Activated naive CD4-positive, alpha-beta T cell treated with anti-CD3 and anti-CD28 coated beads for 36 hours (primary cell): ENCODE results near the gene DUSP1. TPM values are rescaled to one million over a fixed set of nuclear protein-coding genes. Genes with fewer than 3 reads are reported as not detected.

ENCODE experiments used
- CTCF ChIA-PET: fragments of 350-600 bp; sonication (Branson Sonifier 250); formaldehyde crosslinking; loops from one replicate; lab custom pipeline; 2021; ENCODE audit warnings: antibody characterized with exemption; lab: Charles Lee
- DNase-seq: peaks from one replicate; pipeline ENCODE4 v3.0.0-alpha.2; 2020
- H3K27ac Mint-ChIP-seq: one replicate; pipeline ENCODE4 v1.8.0; 2021; ENCODE audit warnings: mild to moderate bottlenecking, mixed read lengths
- H3K27me3 Mint-ChIP-seq: one replicate; pipeline ENCODE4 v1.8.0; 2021; ENCODE audit warnings: low read depth, mixed read lengths
- H3K36me3 Mint-ChIP-seq: one replicate; pipeline ENCODE4 v1.8.0; 2021; ENCODE audit warnings: low read depth, mixed read lengths
- H3K4me1 Mint-ChIP-seq: one replicate; pipeline ENCODE4 v1.8.0; 2021; ENCODE audit warnings: low read depth, mixed read lengths
- H3K4me3 Mint-ChIP-seq: one replicate; pipeline ENCODE4 v1.8.0; 2021; ENCODE audit warnings: mild to moderate bottlenecking, moderate library complexity, mixed read lengths
- H3K9me3 Mint-ChIP-seq: one replicate; pipeline ENCODE4 v1.8.0; 2021; ENCODE audit warnings: mixed read lengths
- intact Hi-C: fragments of 100-400 bp; cut with micrococcal nuclease; formaldehyde crosslinking; loops from one replicate; pipeline ENCODE4 v1.15.1; 2023
- total RNA-seq, 2 experiments: library from RNA; stranded (reverse); gene quantifications; one replicate each; pipeline ENCODE4 v1.2.3, GENCODE V29; 2021

DUSP1 gene
- total RNA-seq, 2 experiments from 2014 or later: 7.0 to 7.3 TPM

DNA sequence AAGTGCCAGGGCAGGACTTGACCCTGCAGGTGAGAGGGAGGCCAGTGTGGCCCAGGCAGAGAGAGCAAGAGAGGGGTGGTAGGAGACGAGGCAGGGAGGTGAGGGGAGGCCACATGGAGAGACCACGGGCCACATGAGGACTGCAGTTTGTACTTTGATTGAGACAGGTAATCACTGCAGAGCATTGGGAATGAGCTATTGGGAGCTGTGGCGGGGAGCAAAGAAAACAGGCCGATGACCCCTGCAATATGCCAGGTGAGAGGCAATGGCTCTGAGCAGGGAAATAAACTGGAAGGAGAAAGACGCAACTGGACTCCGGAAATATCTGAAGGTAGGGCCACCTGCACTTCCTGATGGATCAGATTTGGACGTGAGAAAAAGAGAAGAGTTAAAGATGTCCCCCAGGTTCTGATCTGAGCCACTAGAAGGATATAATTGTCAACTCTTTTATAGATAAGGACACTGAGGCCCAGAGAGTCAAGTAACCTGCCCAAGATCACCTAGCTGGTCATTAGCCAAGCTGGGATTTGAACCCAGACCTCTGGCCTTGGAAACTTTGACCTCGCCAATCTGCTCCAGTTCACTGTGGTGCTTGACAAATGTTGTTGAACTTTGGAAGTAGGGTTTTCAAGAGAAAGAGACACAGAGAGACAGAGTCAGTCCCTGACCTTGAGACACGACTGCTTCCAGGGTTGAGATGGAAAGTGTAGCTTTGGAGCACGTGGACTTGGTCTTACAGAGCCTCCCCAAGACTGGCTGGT, 42.3 kb downstream of the DUSP1 start:
- intact Hi-C loops: no loop called here
- no peaks in the 10 kb centered on the region for H3K9me3 Mint-ChIP-seq
- H3K27ac Mint-ChIP-seq: no peak overlapping the region
- CTCF ChIA-PET: interaction anchor here (1.0 to 1.7 kb wide), 5 partner anchors 12 to 203 kb away, joined by 3 to 6 read pairs (median 4); partner anchors contain the start of gene DUSP1
- H3K27me3 Mint-ChIP-seq: no peaks in the 10 kb centered on the region
- no peak for DNase-seq
- no peaks in the 10 kb centered on the region for H3K4me1 Mint-ChIP-seq
- no peaks in the 10 kb centered on the region for H3K36me3 Mint-ChIP-seq
- H3K4me3 Mint-ChIP-seq: no peak overlapping the region

DNA sequence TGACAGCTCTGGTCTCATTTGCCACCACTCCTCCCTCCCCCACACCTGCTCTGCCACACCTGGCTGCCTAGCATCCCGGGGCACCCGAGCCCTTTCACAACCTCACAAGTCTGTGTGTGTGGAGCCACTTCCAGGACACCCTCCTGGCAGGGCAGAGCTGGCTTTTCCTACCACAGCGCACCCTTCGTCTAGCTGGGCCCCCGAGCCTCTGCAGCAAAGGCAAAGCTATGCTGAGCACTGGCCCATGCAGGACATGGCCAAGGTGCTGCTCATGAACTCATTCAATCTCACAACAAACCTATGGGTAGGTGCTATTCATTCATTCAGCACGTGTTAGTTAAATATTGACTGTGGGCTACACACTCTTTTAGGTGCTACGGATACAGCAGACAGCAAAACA, 43.4 kb downstream of the DUSP1 start:
- no peaks in the 10 kb centered on the region for H3K27me3 Mint-ChIP-seq
- no peak overlapping the region for H3K27ac Mint-ChIP-seq
- CTCF ChIA-PET: interaction anchor here (1.2 kb wide), 2 partner anchors 13 to 44 kb away, joined by 3 to 4 read pairs; partner anchors contain the start of gene DUSP1
- intact Hi-C loops: no loop called here
- H3K4me3 Mint-ChIP-seq: no peak overlapping the region
- no peaks in the 10 kb centered on the region for H3K9me3 Mint-ChIP-seq
- H3K4me1 Mint-ChIP-seq: no peaks in the 10 kb centered on the region
- DNase-seq: no peak
- no peaks in the 10 kb centered on the region for H3K36me3 Mint-ChIP-seq

DNA sequence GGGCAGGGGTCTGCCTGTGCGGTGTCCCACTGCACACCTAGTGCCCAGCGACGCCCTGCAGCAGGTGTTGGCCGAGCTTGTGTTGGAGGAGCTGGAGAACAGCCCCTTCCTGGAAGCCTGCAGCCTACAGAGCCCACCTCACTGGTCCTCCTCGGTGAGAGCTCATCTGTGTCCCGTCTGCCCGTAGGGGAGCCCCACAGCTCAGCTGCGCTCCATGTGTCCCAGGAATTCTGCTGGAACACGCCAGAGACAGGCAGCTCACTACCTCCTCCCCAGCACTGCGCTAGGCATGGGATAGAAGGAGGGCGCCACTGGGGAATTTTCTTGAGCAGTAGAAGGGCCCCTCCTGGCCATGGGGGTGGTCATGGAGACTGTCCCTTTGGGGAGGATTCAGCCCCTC, 44.0 kb downstream of the DUSP1 start:
- intact Hi-C loops: no loop called here
- DNase-seq: no peak
- Mint-ChIP-seq H3K4me3 (no peak overlapping the region), H3K36me3 (no peaks in the 10 kb centered on the region), H3K4me1 (peaks cover under 1% of the 10 kb centered on the region), H3K9me3 (no peaks in the 10 kb centered on the region), H3K27ac (no peak overlapping the region), H3K27me3 (no peaks in the 10 kb centered on the region)
- CTCF ChIA-PET: interaction anchor here (0.8 to 1.0 kb wide), 2 partner anchors 12 to 206 kb away, joined by 3 to 5 read pairs; no protein-coding TSS in a partner anchor

DNA sequence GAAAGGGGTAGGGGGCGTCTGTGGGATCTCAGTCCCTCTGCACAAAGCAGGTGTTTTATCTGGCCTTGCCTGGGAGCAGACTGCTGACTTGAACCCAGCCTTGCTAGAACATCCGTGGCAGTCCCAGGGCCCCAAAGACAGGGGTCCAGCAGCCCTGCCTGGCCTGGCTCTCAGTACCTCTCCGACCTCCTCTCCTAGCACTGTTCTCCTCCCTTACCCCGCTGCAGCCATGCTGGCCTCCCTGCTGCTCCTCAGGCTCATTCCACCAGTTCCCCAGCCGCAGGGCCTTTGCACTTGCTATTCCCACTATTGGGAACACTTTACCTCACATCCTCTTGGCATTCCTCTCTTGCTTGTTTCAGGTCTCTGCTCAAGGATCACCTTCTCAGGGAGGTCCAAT, 45.2 kb downstream of the DUSP1 start:
- peaks cover 5% of the 10 kb centered on the region for H3K4me1 Mint-ChIP-seq
- H3K36me3 Mint-ChIP-seq: no peaks in the 10 kb centered on the region
- H3K27ac Mint-ChIP-seq: no peak overlapping the region
- CTCF ChIA-PET: interaction anchor here (1.0 to 3.4 kb wide), 2 partner anchors 11 to 12 kb away, joined by 5 to 19 read pairs; no protein-coding TSS in a partner anchor
- no peaks in the 10 kb centered on the region for H3K27me3 Mint-ChIP-seq
- DNase-seq: no peak
- H3K9me3 Mint-ChIP-seq: no peaks in the 10 kb centered on the region
- intact Hi-C loops: no loop called here
- no peak overlapping the region for H3K4me3 Mint-ChIP-seq

DNA sequence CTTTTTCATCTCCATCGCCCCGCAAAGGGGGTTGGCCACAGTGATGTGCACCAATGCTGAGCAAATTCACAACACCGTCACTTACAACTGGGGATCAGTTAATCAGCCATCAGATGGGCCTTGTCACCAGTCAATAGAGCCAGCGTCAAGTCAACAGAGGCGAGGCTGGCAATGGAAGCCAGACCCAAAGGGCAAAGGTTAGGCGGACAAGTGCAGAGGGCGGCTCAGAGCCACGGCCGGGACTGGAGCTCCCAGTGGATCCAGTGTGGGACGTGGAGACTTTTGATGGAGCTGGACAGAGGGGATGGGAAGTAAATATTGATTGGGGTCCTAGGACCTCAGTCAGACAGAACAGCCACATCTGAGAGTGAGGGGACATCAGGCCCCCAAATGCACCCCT, 45.7 kb downstream of the DUSP1 start:
- no peaks in the 10 kb centered on the region for H3K9me3 Mint-ChIP-seq
- H3K36me3 Mint-ChIP-seq: no peaks in the 10 kb centered on the region
- H3K4me1 Mint-ChIP-seq: peaks cover 5% of the 10 kb centered on the region
- no peaks in the 10 kb centered on the region for H3K27me3 Mint-ChIP-seq
- intact Hi-C loops: no loop called here
- H3K27ac Mint-ChIP-seq: no peak overlapping the region
- no peak overlapping the region for H3K4me3 Mint-ChIP-seq
- CTCF ChIA-PET: interaction anchor here (3.4 kb wide), 1 partner anchor 11 kb away, joined by 19 read pairs; no protein-coding TSS in a partner anchor
- DNase-seq: no peak

DNA sequence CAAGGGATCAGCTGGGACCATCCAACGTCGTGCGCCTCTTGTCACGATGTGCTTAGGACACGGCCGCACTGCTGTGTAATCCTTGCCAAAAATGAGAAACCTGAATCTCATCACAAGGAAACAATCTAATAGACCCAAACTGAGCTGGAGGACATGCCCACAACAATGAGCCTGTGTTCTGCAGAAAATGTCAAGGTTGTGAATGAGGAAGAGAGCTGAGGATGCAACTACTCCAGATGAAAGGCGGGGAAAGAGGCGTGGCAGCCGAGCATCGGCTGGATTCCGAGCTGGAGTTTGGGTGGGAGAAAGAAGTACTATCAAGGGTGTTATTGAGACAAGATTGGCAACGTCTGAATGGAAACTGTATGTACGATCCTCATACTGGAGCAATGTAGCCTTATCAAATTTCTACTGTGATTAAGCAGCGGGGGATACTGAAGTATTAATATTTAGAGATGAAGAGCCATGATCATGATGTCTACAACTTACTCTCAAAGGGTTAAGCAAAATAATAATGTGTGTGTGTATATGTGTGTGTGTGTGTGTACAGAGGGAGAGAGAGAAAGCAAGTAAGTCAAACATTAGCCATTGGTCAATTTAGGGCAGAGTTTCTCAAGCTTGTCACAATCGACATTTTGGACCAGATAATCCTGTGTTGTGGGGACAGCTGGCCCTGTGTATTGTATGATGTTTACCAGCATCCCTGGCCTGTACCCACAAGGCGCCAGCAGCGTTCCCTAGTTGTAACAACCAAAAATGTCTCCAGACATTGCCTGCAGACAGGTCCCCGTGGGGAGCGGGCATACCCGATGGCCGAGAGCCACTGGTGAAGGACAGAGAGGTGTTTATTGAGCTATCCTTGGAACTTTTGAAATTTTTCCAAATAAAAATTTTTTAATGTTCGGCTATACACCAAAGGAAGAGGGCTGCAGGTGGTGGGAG, 46.5 kb downstream of the DUSP1 start:
- H3K36me3 Mint-ChIP-seq: no peaks in the 10 kb centered on the region
- DNase-seq: no peak
- no peaks in the 10 kb centered on the region for H3K27me3 Mint-ChIP-seq
- no peak overlapping the region for H3K4me3 Mint-ChIP-seq
- peaks cover 5% of the 10 kb centered on the region for H3K4me1 Mint-ChIP-seq
- no peaks in the 10 kb centered on the region for H3K9me3 Mint-ChIP-seq
- intact Hi-C loops: no loop called here
- H3K27ac Mint-ChIP-seq: no peak overlapping the region
- CTCF ChIA-PET: interaction anchor here (0.7 to 3.4 kb wide), 2 partner anchors 10 to 209 kb away, joined by 3 to 19 read pairs; no protein-coding TSS in a partner anchor

DNA sequence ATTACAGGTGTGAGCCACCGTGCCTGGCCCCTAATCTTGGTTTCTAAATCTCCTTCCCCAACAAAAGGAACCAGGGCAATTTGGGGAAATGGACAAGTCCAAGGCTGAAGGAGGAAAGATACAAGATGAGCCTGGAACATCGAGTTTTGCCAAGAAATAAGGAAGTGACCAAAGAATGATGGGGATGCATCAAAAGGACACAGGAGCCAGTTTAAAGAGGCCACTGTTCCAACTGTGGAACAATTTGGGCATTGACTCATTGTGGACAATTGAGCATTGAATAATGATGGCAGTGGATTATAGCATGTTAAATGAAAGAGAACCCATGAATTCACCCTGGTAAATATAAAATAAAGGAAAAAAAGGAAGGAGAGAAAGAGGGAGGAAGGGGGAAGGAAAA, 47.5 kb downstream of the DUSP1 start:
- CTCF ChIA-PET: interaction anchor here (3.4 kb wide), 1 partner anchor 9 kb away, joined by 19 read pairs; no protein-coding TSS in a partner anchor

DNA sequence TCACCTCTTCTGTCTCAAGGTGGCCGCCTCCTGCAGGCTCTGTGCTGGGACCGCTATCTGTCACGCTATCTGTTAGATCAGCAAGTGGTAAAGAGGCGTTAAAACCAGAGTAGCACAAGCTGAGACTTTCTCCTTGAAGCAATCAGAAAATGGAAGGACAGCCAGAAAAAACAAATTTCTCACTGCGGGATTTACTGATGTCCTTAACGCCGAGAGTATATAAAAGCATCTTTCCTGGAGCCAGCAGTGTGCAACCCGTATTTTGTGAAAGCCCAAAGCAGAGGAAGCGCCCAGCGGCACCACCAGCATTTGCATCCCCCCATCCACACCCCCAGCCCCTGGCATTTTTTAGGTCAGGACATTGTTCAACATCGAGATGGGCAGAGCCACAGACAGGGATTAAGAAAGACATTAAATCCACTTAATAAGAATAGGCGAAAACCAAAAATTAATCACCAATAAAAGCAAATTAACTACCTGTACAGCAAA, 48.6 kb downstream of the DUSP1 start:
- intact Hi-C loops: no loop called here
- CTCF ChIA-PET: interaction anchor here (0.6 to 3.4 kb wide), 4 partner anchors 8 to 116 kb away, joined by 3 to 19 read pairs (median 4); no protein-coding TSS in a partner anchor
- no peaks in the 10 kb centered on the region for H3K36me3 Mint-ChIP-seq
- H3K4me3 Mint-ChIP-seq: no peak overlapping the region
- H3K27ac Mint-ChIP-seq: no peak overlapping the region
- H3K27me3 Mint-ChIP-seq: no peaks in the 10 kb centered on the region
- DNase-seq: no peak
- H3K9me3 Mint-ChIP-seq: no peaks in the 10 kb centered on the region
- peaks cover 5% of the 10 kb centered on the region for H3K4me1 Mint-ChIP-seq

More for the DNA sequence above, 47.5 kb downstream of the DUSP1 start:
- intact Hi-C loops: no loop called here
- Mint-ChIP-seq H3K27me3 (no peaks in the 10 kb centered on the region), H3K4me1 (peaks cover 5% of the 10 kb centered on the region), H3K27ac (no peak overlapping the region), H3K4me3 (no peak overlapping the region), H3K36me3 (no peaks in the 10 kb centered on the region), H3K9me3 (no peaks in the 10 kb centered on the region)
- DNase-seq: no peak

DNA sequence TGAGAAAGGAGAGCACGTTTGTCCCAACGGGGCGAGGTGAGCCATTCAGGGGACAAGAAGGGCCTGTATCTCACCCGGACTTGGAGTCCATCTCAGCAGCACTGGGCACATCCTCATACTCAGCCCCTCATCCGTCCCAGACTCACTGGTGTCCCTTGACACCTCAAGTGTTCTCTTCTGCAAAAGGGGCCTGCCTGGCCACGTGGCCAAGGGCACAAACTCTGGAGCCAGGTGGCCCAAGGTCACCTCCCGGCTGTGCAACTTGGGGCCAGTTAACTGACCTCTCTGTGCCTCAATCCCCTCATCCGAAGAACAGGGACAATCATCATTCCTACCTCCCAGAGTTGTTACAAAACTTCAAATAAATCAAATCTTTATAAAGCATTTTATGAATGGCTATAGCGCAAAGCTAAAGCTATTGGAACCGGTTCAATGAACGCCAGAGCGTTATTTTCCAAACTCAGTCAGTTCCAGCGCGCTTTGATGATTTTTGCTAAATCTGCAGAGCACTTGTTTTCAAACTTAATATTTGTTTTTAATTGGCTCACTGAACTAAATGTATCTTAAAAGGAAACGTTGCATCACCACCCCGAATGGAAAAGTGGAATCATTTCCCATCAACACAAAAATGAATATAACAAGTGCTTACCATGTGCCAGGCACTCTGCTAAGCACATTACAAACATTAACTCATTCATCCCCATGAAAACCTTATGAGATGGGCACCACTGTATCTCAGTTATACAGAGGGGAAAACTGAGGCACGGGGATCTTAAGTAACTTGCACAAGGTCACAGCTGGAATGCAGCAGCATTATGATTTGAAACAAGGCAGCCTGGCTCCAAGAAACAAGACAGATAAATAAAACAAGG, 49.3 kb downstream of the DUSP1 start:
- no peaks in the 10 kb centered on the region for H3K9me3 Mint-ChIP-seq
- no peaks in the 10 kb centered on the region for H3K27me3 Mint-ChIP-seq
- intact Hi-C loops: no loop called here
- CTCF ChIA-PET: interaction anchor here (0.6 to 1.4 kb wide), 4 partner anchors 17 to 243 kb away, joined by 3 to 6 read pairs (median 4); no protein-coding TSS in a partner anchor
- DNase-seq: no peak
- H3K4me1 Mint-ChIP-seq: peaks cover 5% of the 10 kb centered on the region
- no peaks in the 10 kb centered on the region for H3K36me3 Mint-ChIP-seq
- H3K4me3 Mint-ChIP-seq: no peak overlapping the region
- H3K27ac Mint-ChIP-seq: no peak overlapping the region

DNA sequence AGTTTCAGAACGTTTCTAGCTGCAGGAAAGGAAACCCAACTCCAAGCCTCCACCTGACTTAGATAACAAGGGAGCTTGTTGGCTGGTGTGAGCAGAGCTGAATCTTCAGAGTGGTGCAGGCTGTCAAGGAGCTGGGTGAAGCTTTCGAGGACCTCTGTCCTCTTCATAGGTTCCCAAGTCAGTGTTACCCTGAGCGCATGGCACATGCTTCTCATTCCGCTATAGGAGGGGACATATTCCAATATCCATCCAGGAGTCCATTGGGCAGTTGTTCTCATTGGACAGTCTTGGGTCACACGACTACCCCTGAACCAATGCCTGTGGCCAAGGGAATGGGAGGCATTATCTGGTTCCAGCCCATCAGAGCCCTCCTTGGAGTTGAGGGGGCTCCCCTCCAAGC, 50.3 kb downstream of the DUSP1 start:
- no peak for DNase-seq
- CTCF ChIA-PET: interaction anchor here (0.7 to 2.2 kb wide), 4 partner anchors 189 to 241 kb away, joined by 4 to 17 read pairs (median 4); partner anchors contain the start of gene RPL26L1
- Mint-ChIP-seq H3K27me3 (no peaks in the 10 kb centered on the region), H3K36me3 (no peaks in the 10 kb centered on the region), H3K9me3 (no peaks in the 10 kb centered on the region), H3K4me3 (no peak overlapping the region), H3K27ac (no peak overlapping the region), H3K4me1 (peaks cover 5% of the 10 kb centered on the region)
- intact Hi-C loops: no loop called here

DNA sequence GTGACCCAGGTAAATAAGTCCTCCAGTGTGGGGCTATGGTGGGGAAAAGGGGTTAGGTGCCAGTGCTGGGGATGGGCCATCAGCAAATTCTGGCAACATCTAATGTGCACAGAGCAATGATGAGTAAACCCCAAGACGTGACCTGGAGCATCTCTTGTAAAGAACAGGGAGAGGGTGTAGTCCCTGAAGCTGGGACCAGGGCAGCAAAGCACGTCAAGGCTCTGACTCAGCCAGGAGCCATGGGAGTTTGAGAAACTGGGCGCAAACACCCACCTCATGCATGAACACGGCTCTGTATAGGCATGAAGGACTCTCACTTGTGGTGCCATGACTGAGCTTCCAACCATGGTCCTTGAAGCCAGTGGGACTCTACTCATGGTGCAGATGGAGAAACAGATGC, 51.8 kb downstream of the DUSP1 start:
- Mint-ChIP-seq H3K9me3 (no peaks in the 10 kb centered on the region), H3K36me3 (no peaks in the 10 kb centered on the region), H3K27me3 (no peaks in the 10 kb centered on the region), H3K27ac (no peak overlapping the region), H3K4me3 (no peak overlapping the region), H3K4me1 (peaks cover 5% of the 10 kb centered on the region)
- no peak for DNase-seq
- CTCF ChIA-PET: interaction anchor here (1.0 to 2.2 kb wide), 2 partner anchors 46 to 213 kb away, joined by 3 to 17 read pairs; no protein-coding TSS in a partner anchor
- intact Hi-C loops: no loop called here
